HG02623 (cell line): ENCODE data around the gene SIRPA.

Source experiments
- ATAC-seq: cut with Tn5 transposase; IDR thresholded peaks from one replicate; pipeline ENCODE4 v1.9.1; 2021; ENCODE audit warnings: moderate library complexity; ENCODE audit not compliant: unreplicated experiment

Gene SIRPA

GRCh38 chr20:1887321-1887720 is 7.9 kb upstream of the SIRPA start:
- ATAC-seq = no peak

GRCh38 chr20:1887756-1888155 is 7.5 kb upstream of the SIRPA start:
- no peak for ATAC-seq

- no peak for ATAC-seq
Measured at GRCh38 chr20:1888796-1889463, 6.3 kb upstream of the SIRPA start.

- ATAC-seq = no peak
Measured at GRCh38 chr20:1890469-1891262, 4.5 kb upstream of the SIRPA start.

- no peak for ATAC-seq
Measured at GRCh38 chr20:1891263-1892118, 3.7 kb upstream of the SIRPA start.

GRCh38 chr20:1892119-1892385 is 3.2 kb upstream of the SIRPA start:
- ATAC-seq = no peak

GRCh38 chr20:1893721-1894470 is 1.3 kb upstream of the SIRPA start:
- ATAC-seq = no peak

- ATAC-seq = no peak
Measured at GRCh38 chr20:1894471-1894950, 696 bp upstream of the SIRPA start.

GRCh38 chr20:1895674-1896483 is 672 bp downstream of the SIRPA start:
- no peak for ATAC-seq

- no peak for ATAC-seq
Measured at GRCh38 chr20:1896484-1897258, 1.5 kb downstream of the SIRPA start.

GRCh38 chr20:1897541-1897940 is 2.3 kb downstream of the SIRPA start:
- no peak for ATAC-seq

GRCh38 chr20:1897965-1898464 is 2.8 kb downstream of the SIRPA start:
- peak; percentile 62 for ATAC-seq

GRCh38 chr20:1898482-1899240 is 3.5 kb downstream of the SIRPA start:
- ATAC-seq = no peak

- ATAC-seq = no peak
Measured at GRCh38 chr20:1899241-1899525, 4.0 kb downstream of the SIRPA start.

GRCh38 chr20:1900321-1900801 is 5.2 kb downstream of the SIRPA start:
- no peak for ATAC-seq

- ATAC-seq = no peak
Measured at GRCh38 chr20:1901704-1902103, 6.5 kb downstream of the SIRPA start.

- no peak for ATAC-seq
Measured at GRCh38 chr20:1902188-1902587, 7.0 kb downstream of the SIRPA start.

GRCh38 chr20:1904135-1904534 is 8.9 kb downstream of the SIRPA start:
- ATAC-seq = no peak

- ATAC-seq = no peak
Measured at GRCh38 chr20:1905009-1905408, 9.8 kb downstream of the SIRPA start.
